ENCODE measurements around the gene TPPP3. TPM values are rescaled to one million over a fixed set of nuclear protein-coding genes. Genes with fewer than 3 reads are reported as not detected.
"Not testable (repeated sequence)": the region's sequence is repeated elsewhere in the genome, so short reads cannot be mapped to it uniquely, and the experiment has no call there.

Gene TPPP3
- total and polyA plus RNA-seq, 3 donors from 2014 or later = 9.5 to 67.6 (median 17.5) TPM

GRCh38 chr16:67370661-67371060 is 22.6 kb downstream of the TPPP3 start:
- H3K9me3 ChIP-seq = no peaks in the 10 kb centered on the region
- intact Hi-C loops (cut with DNase I; ENCODE audit: low total_unique reads) = no loop called here
- TF ChIP-seq POLR2A (IDR thresholded peaks at IDR 0.05) (no peak), CTCF (IDR thresholded peaks at IDR 0.05) (no peak)
- H3K4me3 ChIP-seq = no peak overlapping the region
- WGBS, 2 donors = 89 to 94% methylated on average over 4 of the region's 4 CpGs
- H3K4me1 ChIP-seq = no peaks in the 10 kb centered on the region
- no peaks in the 10 kb centered on the region for H3K27me3 ChIP-seq
- no peak overlapping the region for H3K27ac ChIP-seq
- H3K36me3 ChIP-seq (ENCODE audit: low read depth, missing control alignments) = no peaks in the 10 kb centered on the region
- no peak for DNase-seq

- intact Hi-C loops (cut with DNase I; ENCODE audit: low total_unique reads) = no loop called here
- no peak overlapping the region for H3K4me3 ChIP-seq
- H3K36me3 ChIP-seq (ENCODE audit: low read depth, missing control alignments) = no peaks in the 10 kb centered on the region
- H3K4me1 ChIP-seq = no peaks in the 10 kb centered on the region
- no peaks in the 10 kb centered on the region for H3K9me3 ChIP-seq
- TF ChIP-seq CTCF (IDR thresholded peaks at IDR 0.05) = no peak
- TF ChIP-seq POLR2A (IDR thresholded peaks at IDR 0.05) = no peak
- no peak overlapping the region for H3K27ac ChIP-seq
- no peaks in the 10 kb centered on the region for H3K27me3 ChIP-seq
- DNase-seq = no peak
Observed at GRCh38 chr16:67364600-67365235, 28.6 kb downstream of the TPPP3 start.

- Histone ChIP-seq H3K27ac (no peak overlapping the region), H3K4me3 (no peak overlapping the region), H3K9me3 (no peaks in the 10 kb centered on the region), H3K36me3 (ENCODE audit: low read depth, missing control alignments) (no peaks in the 10 kb centered on the region), H3K27me3 (no peaks in the 10 kb centered on the region), H3K4me1 (no peaks in the 10 kb centered on the region)
- intact Hi-C loops (cut with DNase I; ENCODE audit: low total_unique reads) = no loop called here
- no peak for DNase-seq
- WGBS, 2 donors = 58 to 76% methylated on average over 3 of the region's 3 CpGs
- TF ChIP-seq POLR2A (IDR thresholded peaks at IDR 0.05) (no peak), CTCF (IDR thresholded peaks at IDR 0.05) (no peak)
Observed at GRCh38 chr16:67361038-67361437, 32.3 kb downstream of the TPPP3 start.

- WGBS, 2 donors = 95 to 96% methylated on average over 8 of the region's 8 CpGs
- DNase-seq; H3K36me3 ChIP-seq (ENCODE audit: low read depth, missing control alignments); H3K4me3 ChIP-seq; intact Hi-C loops (cut with DNase I; ENCODE audit: low total_unique reads); H3K9me3 ChIP-seq; H3K27ac ChIP-seq; H3K4me1 ChIP-seq; H3K27me3 ChIP-seq: not testable (repeated sequence)
Observed at GRCh38 chr16:67359540-67360269, 33.6 kb downstream of the TPPP3 start.

GRCh38 chr16:67357561-67357960 is 35.7 kb downstream of the TPPP3 start:
- no peaks in the 10 kb centered on the region for H3K4me1 ChIP-seq
- H3K36me3 ChIP-seq (ENCODE audit: low read depth, missing control alignments) = no peaks in the 10 kb centered on the region
- TF ChIP-seq CTCF (IDR thresholded peaks at IDR 0.05) (no peak), POLR2A (IDR thresholded peaks at IDR 0.05) (no peak)
- no peak overlapping the region for H3K27ac ChIP-seq
- no peaks in the 10 kb centered on the region for H3K27me3 ChIP-seq
- intact Hi-C loops (cut with DNase I; ENCODE audit: low total_unique reads) = no loop called here
- no peak overlapping the region for H3K4me3 ChIP-seq
- no peaks in the 10 kb centered on the region for H3K9me3 ChIP-seq
- WGBS, 2 donors = 60 to 63% methylated on average over 4 of the region's 4 CpGs
- DNase-seq = no peak
